ENCODE results near the gene ZSCAN23. TPM values are rescaled to one million over a fixed set of nuclear protein-coding genes. Genes with fewer than 3 reads are reported as not detected.

ZSCAN23 gene
- polyA plus RNA-seq (2013): 0.68 and 1.2 TPM in 2 replicates

DNA sequence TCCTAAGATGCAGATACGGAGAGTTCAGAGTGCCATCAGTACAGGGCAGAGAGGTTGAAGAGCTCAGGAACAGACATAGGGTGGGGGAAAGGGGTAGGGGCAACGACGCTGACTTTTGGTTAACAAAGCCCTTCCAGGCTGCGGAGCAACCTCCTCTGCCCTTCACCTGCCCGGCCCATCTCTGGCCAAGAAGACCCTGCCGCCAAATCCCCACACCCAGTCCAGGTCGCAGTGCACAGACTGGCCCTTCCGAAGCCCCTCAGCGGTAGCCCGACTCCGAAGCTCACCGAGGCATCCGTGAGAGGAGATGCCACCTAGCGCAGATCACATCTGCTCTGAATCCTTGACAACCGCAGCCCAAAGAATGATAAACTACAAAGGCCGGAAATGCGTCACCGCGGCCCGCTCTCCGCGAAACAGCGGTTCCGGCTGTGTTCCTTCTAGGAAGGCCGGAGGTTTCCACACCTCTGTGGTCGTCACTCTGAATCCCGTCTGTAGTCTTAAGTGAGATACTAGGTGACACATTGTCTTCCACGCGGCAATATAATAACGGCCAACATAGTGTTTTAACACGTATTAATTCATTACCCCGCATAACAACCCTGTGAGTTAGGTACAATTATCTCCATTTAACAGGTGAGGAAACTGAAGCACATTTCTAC lies at the start of gene ZSCAN23:
TSS of gene ZSCAN23 (minus strand) at position 380 of the 662 bp plus-strand sequence. CDS start 7,225 bp downstream, outside the sequence.
- H4K91ac ChIP-seq (ENCODE audit: low read depth, low read length): peak within 1 kb of the TSS; percentile 21
- no peak within 1 kb of the TSS for H2BK5ac ChIP-seq (ENCODE audit: low read depth, low read length, poor library complexity)
- H4K8ac ChIP-seq (ENCODE audit: low read depth, low read length): peak within 1 kb of the TSS; percentile 95
- H3K79me2 ChIP-seq (ENCODE audit: control insufficient read depth, insufficient read depth, low read length, poor library complexity): peaks cover 4% of the 10 kb centered on the region
- H2BK12ac ChIP-seq (ENCODE audit: low read length): no peak within 1 kb of the TSS
- peaks cover 4% of the 10 kb centered on the region for H3K79me1 ChIP-seq (ENCODE audit: low read length)
- H2AK5ac ChIP-seq (ENCODE audit: low read length): no peak within 1 kb of the TSS
- H3K27me3 ChIP-seq (ENCODE audit: insufficient read depth, low read length): no peaks in the 10 kb centered on the region
- no peak within 1 kb of the TSS for H3K18ac ChIP-seq (ENCODE audit: low read length)
- peak within 1 kb of the TSS; percentile 15 for H3K14ac ChIP-seq (ENCODE audit: low read length)
- H3K27ac ChIP-seq (ENCODE audit: low read depth, low read length): no peak within 1 kb of the TSS
- H3K9me3 ChIP-seq (ENCODE audit: insufficient read depth, low read depth, low read length): peaks cover 5% of the 10 kb centered on the region
- peak within 1 kb of the TSS; percentile 61 for H3K9ac ChIP-seq (ENCODE audit: low read length)
- H3K4me3 ChIP-seq (ENCODE audit: low read depth, low read length): peak within 1 kb of the TSS; percentile 81
- H3K4me2 ChIP-seq (ENCODE audit: low read length): peak within 1 kb of the TSS; percentile 56
- WGBS (ENCODE audit: extremely low coverage, insufficient coverage, insufficient read length): no CpG with 5 or more reads among the region's 32 CpGs
- peak within 1 kb of the TSS; percentile 5 for H3K4ac ChIP-seq (ENCODE audit: low read depth, low read length)
- peak within 1 kb of the TSS; percentile 67 for H2AFZ ChIP-seq (ENCODE audit: insufficient read depth, low read length, poor library complexity)
- H3K4me1 ChIP-seq (ENCODE audit: control insufficient read depth in 1 of 2, insufficient read depth in 2 of 2, low read length in 2 of 2): no peaks in the 10 kb centered on the region
- H3K23ac ChIP-seq (ENCODE audit: low read length): no peak within 1 kb of the TSS
- H2BK120ac ChIP-seq (ENCODE audit: insufficient read depth, low read length, poor library complexity): no peak within 1 kb of the TSS
- H4K12ac ChIP-seq (ENCODE audit: low read depth, low read length): peak within 1 kb of the TSS; percentile 61
- no peaks in the 10 kb centered on the region for H3K36me3 ChIP-seq (ENCODE audit: control insufficient read depth in 1 of 2, insufficient read depth in 2 of 2, low read length in 2 of 2)
- peak; percentile 75 to 84 for DNase-seq

DNA sequence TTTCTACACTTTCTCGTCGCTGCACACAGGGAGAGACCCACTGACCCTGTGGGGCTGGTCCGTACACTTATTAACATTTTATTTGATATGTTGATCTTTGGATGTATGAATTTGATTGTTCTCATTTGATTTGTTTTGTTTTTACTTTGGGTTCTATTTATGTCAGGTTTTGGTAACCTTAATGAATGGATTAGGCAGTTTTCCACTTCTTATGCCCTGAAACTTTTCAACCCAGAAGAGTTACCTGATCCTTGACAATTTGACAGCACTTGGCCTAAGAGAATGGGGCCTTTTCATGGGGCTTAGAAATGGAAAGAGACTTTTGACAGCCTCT lies 48.7 kb upstream of the ZSCAN23 start:
- peaks cover 3% of the 10 kb centered on the region for H3K79me1 ChIP-seq (ENCODE audit: low read length)
- no peak overlapping the region for H3K4me3 ChIP-seq (ENCODE audit: low read depth, low read length)
- H2AFZ ChIP-seq (ENCODE audit: insufficient read depth, low read length, poor library complexity): no peak overlapping the region
- H3K79me2 ChIP-seq (ENCODE audit: control insufficient read depth, insufficient read depth, low read length, poor library complexity): no peaks in the 10 kb centered on the region
- no peak overlapping the region for H3K18ac ChIP-seq (ENCODE audit: low read length)
- no peak overlapping the region for H3K23ac ChIP-seq (ENCODE audit: low read length)
- H2BK120ac ChIP-seq (ENCODE audit: insufficient read depth, low read length, poor library complexity): no peak overlapping the region
- no peak overlapping the region for H3K4me2 ChIP-seq (ENCODE audit: low read length)
- no peak overlapping the region for H2AK5ac ChIP-seq (ENCODE audit: low read length)
- no peak for DNase-seq
- H3K4ac ChIP-seq (ENCODE audit: low read depth, low read length): no peak overlapping the region
- H3K27me3 ChIP-seq (ENCODE audit: insufficient read depth, low read length): no peaks in the 10 kb centered on the region
- no peak overlapping the region for H2BK5ac ChIP-seq (ENCODE audit: low read depth, low read length, poor library complexity)
- no peak overlapping the region for H4K91ac ChIP-seq (ENCODE audit: low read depth, low read length)
- H3K14ac ChIP-seq (ENCODE audit: low read length): no peak overlapping the region
- no peak overlapping the region for H2BK12ac ChIP-seq (ENCODE audit: low read length)
- no CpG with 5 or more reads among the region's 3 CpGs for WGBS (ENCODE audit: extremely low coverage, insufficient coverage, insufficient read length)
- H4K12ac ChIP-seq (ENCODE audit: low read depth, low read length): no peak overlapping the region
- H3K9ac ChIP-seq (ENCODE audit: low read length): no peak overlapping the region
- no peaks in the 10 kb centered on the region for H3K9me3 ChIP-seq (ENCODE audit: insufficient read depth, low read depth, low read length)
- peaks cover 0 to 2% of the 10 kb centered on the region in 2 experiments for H3K4me1 ChIP-seq (ENCODE audit: control insufficient read depth in 1 of 2, insufficient read depth in 2 of 2, low read length in 2 of 2)
- no peaks in the 10 kb centered on the region for H3K36me3 ChIP-seq (ENCODE audit: control insufficient read depth in 1 of 2, insufficient read depth in 2 of 2, low read length in 2 of 2)
- H3K27ac ChIP-seq (ENCODE audit: low read depth, low read length): no peak overlapping the region
- H4K8ac ChIP-seq (ENCODE audit: low read depth, low read length): no peak overlapping the region

DNA sequence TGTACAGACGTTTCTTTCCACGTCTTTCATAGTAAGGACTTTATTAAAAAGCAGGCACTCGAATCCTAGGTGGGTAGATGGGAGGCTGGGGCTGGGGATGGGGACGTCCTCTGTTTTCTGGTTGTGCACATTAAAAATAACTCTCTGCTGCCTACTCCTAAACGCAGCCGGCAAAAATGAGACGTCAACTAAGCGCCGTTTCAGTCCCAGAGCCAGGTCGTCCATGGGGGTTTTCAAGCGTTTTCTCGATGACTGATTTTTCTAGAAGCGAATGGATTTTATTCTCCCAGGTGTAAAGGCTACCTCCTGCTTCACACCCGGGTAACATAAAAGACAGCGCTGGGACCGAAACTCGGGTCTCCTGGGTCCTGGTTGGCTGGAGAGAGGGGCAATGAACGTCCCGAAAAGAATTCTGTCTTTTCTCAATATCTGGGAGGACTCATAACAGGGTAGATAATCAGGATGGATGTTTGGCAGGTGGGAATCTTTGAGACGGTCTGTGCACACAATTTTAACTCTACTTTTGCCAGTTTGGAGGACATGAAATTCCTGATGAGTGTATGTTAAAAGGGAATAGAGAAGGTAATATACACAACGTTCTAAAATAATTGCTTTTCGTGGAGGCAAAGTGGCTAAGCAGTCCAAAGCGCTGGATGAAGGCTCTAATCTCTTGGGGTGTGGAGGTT lies 47.1 kb upstream of the ZSCAN23 start:
- DNase-seq: peak; percentile 13 to 42
- Histone ChIP-seq H3K4me3 (ENCODE audit: low read depth, low read length) (peak overlapping the region; percentile 71), H3K4ac (ENCODE audit: low read depth, low read length) (no peak overlapping the region), H2AFZ (ENCODE audit: insufficient read depth, low read length, poor library complexity) (peak overlapping the region; percentile 33), H3K23ac (ENCODE audit: low read length) (no peak overlapping the region), H2BK120ac (ENCODE audit: insufficient read depth, low read length, poor library complexity) (no peak overlapping the region), H3K4me1 (ENCODE audit: control insufficient read depth in 1 of 2, insufficient read depth in 2 of 2, low read length in 2 of 2) (peaks cover 0 to 2% of the 10 kb centered on the region in 2 experiments), H3K18ac (ENCODE audit: low read length) (no peak overlapping the region), H3K27me3 (ENCODE audit: insufficient read depth, low read length) (no peaks in the 10 kb centered on the region), H3K14ac (ENCODE audit: low read length) (no peak overlapping the region), H3K9ac (ENCODE audit: low read length) (peak overlapping the region; percentile 35), H3K79me1 (ENCODE audit: low read length) (peaks cover 3% of the 10 kb centered on the region), H3K79me2 (ENCODE audit: control insufficient read depth, insufficient read depth, low read length, poor library complexity) (no peaks in the 10 kb centered on the region), H4K12ac (ENCODE audit: low read depth, low read length) (no peak overlapping the region), H4K8ac (ENCODE audit: low read depth, low read length) (peak overlapping the region; percentile 37), H2BK5ac (ENCODE audit: low read depth, low read length, poor library complexity) (no peak overlapping the region), H3K9me3 (ENCODE audit: insufficient read depth, low read depth, low read length) (no peaks in the 10 kb centered on the region), H2BK12ac (ENCODE audit: low read length) (no peak overlapping the region), H3K36me3 (ENCODE audit: control insufficient read depth in 1 of 2, insufficient read depth in 2 of 2, low read length in 2 of 2) (no peaks in the 10 kb centered on the region), H3K4me2 (ENCODE audit: low read length) (peak overlapping the region; percentile 71), H3K27ac (ENCODE audit: low read depth, low read length) (peak overlapping the region; percentile 57), H2AK5ac (ENCODE audit: low read length) (no peak overlapping the region), H4K91ac (ENCODE audit: low read depth, low read length) (peak overlapping the region; percentile 21)
- no CpG with 5 or more reads among the region's 23 CpGs for WGBS (ENCODE audit: extremely low coverage, insufficient coverage, insufficient read length)

DNA sequence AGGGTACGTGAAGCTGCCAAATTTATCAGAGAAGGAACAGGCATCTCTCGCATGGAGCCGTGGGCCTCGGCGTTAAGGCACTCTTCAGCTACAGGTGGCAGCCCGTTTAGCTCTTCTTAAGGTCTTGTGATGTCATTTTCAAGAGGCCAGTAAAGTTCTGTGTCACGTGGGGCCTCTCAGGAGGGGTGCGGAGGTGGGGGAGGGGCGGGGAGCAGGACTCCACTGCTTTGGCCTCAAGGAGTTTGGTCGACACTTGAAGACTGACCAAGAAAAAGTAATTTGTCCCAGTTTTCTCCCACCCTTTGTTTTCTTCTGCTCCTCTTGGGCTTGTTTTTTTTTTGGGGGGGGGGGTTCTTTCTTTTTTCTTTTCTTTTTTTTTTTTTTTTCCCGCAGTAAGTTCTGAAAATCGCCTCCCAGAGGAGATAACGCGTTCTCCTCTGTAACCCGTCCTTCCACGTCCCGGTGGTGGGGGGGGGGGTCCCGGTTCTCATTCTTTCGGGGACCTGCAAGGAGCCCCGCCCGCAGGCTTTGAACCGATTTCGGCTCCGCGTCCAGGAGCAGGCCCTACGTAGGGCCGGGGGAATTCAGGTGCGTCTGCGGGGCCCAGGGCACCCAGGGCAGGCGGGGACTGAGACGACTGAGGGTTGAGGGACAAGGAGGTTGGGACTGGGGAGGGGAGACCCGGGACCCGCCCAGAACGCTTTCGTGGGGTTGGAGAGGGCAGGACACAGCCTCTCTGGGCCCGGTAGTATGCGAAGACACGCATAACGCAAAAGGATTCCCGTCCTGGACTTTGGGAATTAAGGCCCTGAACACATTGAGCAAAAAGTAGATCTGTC lies 46.3 kb upstream of the ZSCAN23 start:
- peak overlapping the region; percentile 57 for H3K27ac ChIP-seq (ENCODE audit: low read depth, low read length)
- H3K4me2 ChIP-seq (ENCODE audit: low read length): peak overlapping the region; percentile 71
- peak overlapping the region; percentile 21 for H4K12ac ChIP-seq (ENCODE audit: low read depth, low read length)
- H2AFZ ChIP-seq (ENCODE audit: insufficient read depth, low read length, poor library complexity): peak overlapping the region; percentile 82
- no peak overlapping the region for H2BK12ac ChIP-seq (ENCODE audit: low read length)
- H3K36me3 ChIP-seq (ENCODE audit: control insufficient read depth in 1 of 2, insufficient read depth in 2 of 2, low read length in 2 of 2): no peaks in the 10 kb centered on the region
- peak; percentile 77 to 86 for DNase-seq
- H3K4me3 ChIP-seq (ENCODE audit: low read depth, low read length): peak overlapping the region; percentile 71
- H3K14ac ChIP-seq (ENCODE audit: low read length): peak overlapping the region; percentile 7
- H2AK5ac ChIP-seq (ENCODE audit: low read length): no peak overlapping the region
- peak overlapping the region; percentile 11 for H4K91ac ChIP-seq (ENCODE audit: low read depth, low read length)
- H3K9me3 ChIP-seq (ENCODE audit: insufficient read depth, low read depth, low read length): no peaks in the 10 kb centered on the region
- WGBS (ENCODE audit: extremely low coverage, insufficient coverage, insufficient read length): no CpG with 5 or more reads among the region's 40 CpGs
- peak overlapping the region; percentile 30 for H3K9ac ChIP-seq (ENCODE audit: low read length)
- peaks cover 0 to 2% of the 10 kb centered on the region in 2 experiments for H3K4me1 ChIP-seq (ENCODE audit: control insufficient read depth in 1 of 2, insufficient read depth in 2 of 2, low read length in 2 of 2)
- no peaks in the 10 kb centered on the region for H3K79me2 ChIP-seq (ENCODE audit: control insufficient read depth, insufficient read depth, low read length, poor library complexity)
- peaks cover 3% of the 10 kb centered on the region for H3K79me1 ChIP-seq (ENCODE audit: low read length)
- H2BK5ac ChIP-seq (ENCODE audit: low read depth, low read length, poor library complexity): peak overlapping the region; percentile 32
- no peak overlapping the region for H3K4ac ChIP-seq (ENCODE audit: low read depth, low read length)
- H3K18ac ChIP-seq (ENCODE audit: low read length): no peak overlapping the region
- H4K8ac ChIP-seq (ENCODE audit: low read depth, low read length): peak overlapping the region; percentile 48
- H3K27me3 ChIP-seq (ENCODE audit: insufficient read depth, low read length): no peaks in the 10 kb centered on the region
- no peak overlapping the region for H2BK120ac ChIP-seq (ENCODE audit: insufficient read depth, low read length, poor library complexity)
- no peak overlapping the region for H3K23ac ChIP-seq (ENCODE audit: low read length)
